Panc1 (cell line): Measurements from ENCODE around the gene PRDM5. TPM values are rescaled to one million over a fixed set of nuclear protein-coding genes. Genes with fewer than 3 reads are reported as not detected.

Source experiments
- ATAC-seq: fragments of 200-7000 bp; cut with Tn5 transposase; 2 replicates; pipeline ENCODE4 v1.9.1; 2020; ENCODE audit warnings: mild to moderate bottlenecking, moderate library complexity
- BruUV-seq: library from RNA; stranded (reverse); fragments of 400-500 nt; replicated peaks from 2 replicates; lab custom pipeline; 2021; lab: Mats Ljungman, UMichigan
- CTCF ChIA-PET: fragments of 300-600 bp; sonication (Branson Sonifier 250); formaldehyde crosslinking; loops from one replicate; lab custom pipeline; 2022; ENCODE audit warnings: antibody characterized with exemption; lab: Charles Lee
- POLR2A ChIA-PET: fragments of 300-600 bp; sonication (Branson Sonifier 250); formaldehyde crosslinking; loops from one replicate; lab custom pipeline; 2022; ENCODE audit warnings: antibody characterized with exemption; lab: Charles Lee
- DNase-seq: peaks from one replicate; pipeline ENCODE4 v3.0.0-alpha.2; 2010; ENCODE audit warnings: low read depth, low spot score
- H3K27ac ChIP-seq: 2 replicates; pipeline ENCODE4 v1.5.1; 2011; ENCODE audit warnings: mild to moderate bottlenecking, low read length, inconsistent platforms
- H3K27me3 ChIP-seq: fragments of 200-500 bp; sonication (Bioruptor generic); 2 replicates; pipeline ENCODE4 v1.6.0; 2014; ENCODE audit warnings: low read length, inconsistent platforms; ENCODE audit not compliant: control insufficient read depth, insufficient read depth
- H3K36me3 ChIP-seq: fragments of 200-500 bp; sonication (Bioruptor generic); 2 replicates; pipeline ENCODE4 v1.5.1; 2014; ENCODE audit warnings: inconsistent platforms, mild to moderate bottlenecking, low read length, moderate library complexity; ENCODE audit not compliant: control insufficient read depth, insufficient read depth
- H3K4me1 ChIP-seq: 2 replicates; pipeline ENCODE4 v1.5.1; 2011; ENCODE audit warnings: inconsistent platforms, mild to moderate bottlenecking, low read length, moderate library complexity; ENCODE audit not compliant: control insufficient read depth, insufficient read depth
- H3K4me3 ChIP-seq, 2 experiments: 2 replicates each; pipeline ENCODE4 v1.5.1; 2011 to 2012; ENCODE audit warnings: low read depth in 2 of 2, low read length in 2 of 2, mild to moderate bottlenecking in 2 of 2, inconsistent platforms in 1 of 2, moderate library complexity in 1 of 2
- H3K9me3 ChIP-seq: fragments of 200-500 bp; sonication (Bioruptor generic); 2 replicates; pipeline ENCODE4 v1.5.1; 2014; ENCODE audit warnings: low read depth, mild to moderate bottlenecking, inconsistent platforms, low read length, moderate library complexity; ENCODE audit not compliant: control insufficient read depth, insufficient read depth
- CTCF ChIP-seq: fragments of 450-650 bp; IDR thresholded peaks from 2 replicates; pipeline ENCODE4 v1.5.1; 2017; ENCODE audit warnings: mild to moderate bottlenecking
- POLR2AphosphoS5 ChIP-seq: IDR thresholded peaks from 2 replicates; pipeline ENCODE4 v1.6.1; 2012; ENCODE audit warnings: mild to moderate bottlenecking, low read depth, low read length, moderate library complexity
- REST ChIP-seq, 2 experiments: IDR thresholded peaks; 2 replicates each; pipeline ENCODE4 v1.6.1; 2011 to 2012; ENCODE audit warnings: low read depth in 2 of 2, control low read depth in 1 of 2, low read length in 1 of 2, mild to moderate bottlenecking in 1 of 2, moderate library complexity in 1 of 2; ENCODE audit not compliant: insufficient read depth in 1 of 2
- SIN3A ChIP-seq: IDR thresholded peaks from 2 replicates; pipeline ENCODE4 v1.6.1; 2012; ENCODE audit warnings: low read depth, mild to moderate bottlenecking, low read length, moderate library complexity, borderline replicate concordance; ENCODE audit not compliant: insufficient read depth
- TCF7L2 ChIP-seq: IDR thresholded peaks from 2 replicates; pipeline ENCODE4 v1.6.1; 2011; ENCODE audit warnings: mild to moderate bottlenecking, low read depth, low read length, inconsistent platforms
- in situ Hi-C: cut with HindIII; loops from 2 replicates; pipeline ENCODE4 v1.10.0; 2016; ENCODE audit warnings: low sequenced_read_pairs, low pct_unique_long_range_greater_than_20kb
- intact Hi-C: fragments of 100-400 bp; cut with micrococcal nuclease; formaldehyde crosslinking; loops from one replicate; pipeline ENCODE4 v1.10.0; 2022; ENCODE audit not compliant: unreplicated experiment
- total RNA-seq: library from RNA; stranded (reverse); gene quantifications from one replicate; pipeline ENCODE4 v1.2.1, GENCODE V29; 2021; ENCODE audit not compliant: unreplicated experiment

PRDM5 gene
- total RNA-seq, 1 experiment from 2014 or later: 8.4 TPM

GRCh38 chr4:120761070-120761469, 161.5 kb downstream of the PRDM5 start:
- Histone ChIP-seq H3K27me3 (no peaks in the 10 kb centered on the region), H3K9me3 (no peaks in the 10 kb centered on the region), H3K4me3 (no peak overlapping the region), H3K27ac (no peak overlapping the region), H3K4me1 (no peaks in the 10 kb centered on the region), H3K36me3 (no peaks in the 10 kb centered on the region)
- in situ Hi-C loops: no loop called here
- CTCF ChIA-PET: no interaction called here
- no peak for DNase-seq
- ATAC-seq: no peak
- intact Hi-C loops: no loop called here
- TF ChIP-seq POLR2AphosphoS5 (no peak), REST (IDR thresholded peaks at IDR 0.05; ENCODE audit: insufficient read depth in 1 of 2, low read depth in 2 of 2, low read length in 1 of 2) (no peak), SIN3A (no peak), CTCF (no peak), TCF7L2 (no peak)
- POLR2A ChIA-PET: no interaction called here
- no TSS peak for BruUV-seq

GRCh38 chr4:120760047-120760446, 162.5 kb downstream of the PRDM5 start:
- intact Hi-C loops (no loop called here), in situ Hi-C loops (no loop called here)
- no TSS peak for BruUV-seq
- TF ChIP-seq SIN3A: no peak
- TF ChIP-seq CTCF: no peak
- TF ChIP-seq TCF7L2: no peak
- ChIA-PET POLR2A (no interaction called here), CTCF (no interaction called here)
- Histone ChIP-seq H3K36me3 (no peaks in the 10 kb centered on the region), H3K4me3 (no peak overlapping the region), H3K27ac (no peak overlapping the region), H3K9me3 (no peaks in the 10 kb centered on the region), H3K27me3 (no peaks in the 10 kb centered on the region), H3K4me1 (no peaks in the 10 kb centered on the region)
- ATAC-seq (no peak), DNase-seq (no peak)
